ENCODE measurements around the gene RNF121. TPM values are rescaled to one million over a fixed set of nuclear protein-coding genes. Genes with fewer than 3 reads are reported as not detected.

Gene RNF121
- total and polyA plus RNA-seq, 2 of the 13 experiments (the other 11 are each of a cell fraction or from before 2014, with no cell fraction given), result 28.6 to 44.3 TPM

GRCh38 chr11:72037554-72038311 is 108.9 kb downstream of the RNF121 start:
- BruUV-seq (replicated peaks), result no TSS peak
- Histone ChIP-seq H2AFZ (ENCODE audit: low read length) (no peak overlapping the region), H3K36me3 (replicated peaks in 1 of 2; ENCODE audit: control insufficient read depth in 1 of 2, insufficient read depth in 2 of 2, low read length in 2 of 2) (peaks cover 6 to 20% of the 10 kb centered on the region in 2 experiments; a peak in 4 of 5 replicates), H3K9ac (ENCODE audit: insufficient read depth, low read depth, low read length) (no peak overlapping the region), H3K4me2 (ENCODE audit: low read depth, low read length) (no peak overlapping the region), H3K4me1 (ENCODE audit: insufficient read depth, low read length) (peaks cover 41% of the 10 kb centered on the region), H3K27me3 (ENCODE audit: control insufficient read depth in 1 of 2, insufficient read depth in 2 of 2, low read length in 2 of 2) (no peaks in the 10 kb centered on the region; a peak in 1 of 5 replicates), H3K27ac (ENCODE audit: extremely low read length, insufficient read depth, low read length) (no peak overlapping the region), H4K20me1 (ENCODE audit: insufficient read depth, low read length) (no peaks in the 10 kb centered on the region), H3K79me2 (ENCODE audit: insufficient read depth, low read length) (peaks cover 58% of the 10 kb centered on the region), H3K4me3 (replicated peaks in 1 of 3; ENCODE audit: insufficient read depth in 1 of 3, low read depth in 2 of 3, low read length in 3 of 3) (no peak overlapping the region), H3K9me3 (ENCODE audit: low read length) (no peaks in the 10 kb centered on the region)
- POLR2A ChIA-PET, result interaction anchor here (1.1 to 4.1 kb wide), 2 partner anchors 11 to 12 kb away, joined by 3 to 19 read pairs; no protein-coding TSS in a partner anchor
- ATAC-seq (no peak), FAIRE-seq (no peak), DNase-seq (ENCODE audit: low spot score) (no peak)
- in situ Hi-C loops (cut with HindIII; ENCODE audit: extremely low pct_ligation_motif_present, low pct_unique_long_range_greater_than_20kb), result no loop called here
- no peak for TF ChIP-seq HIC2 (CRISPR knock-in tag; IDR thresholded peaks at IDR 0.05; ENCODE audit: low read depth)
- TF ChIP-seq ARNTL (CRISPR knock-in tag; IDR thresholded peaks at IDR 0.05), result no peak
- no peak for TF ChIP-seq CENPBD1 (CRISPR knock-in tag; IDR thresholded peaks at IDR 0.05; ENCODE audit: borderline replicate concordance, low read depth)
- TF ChIP-seq RCOR2 (CRISPR knock-in tag; IDR thresholded peaks at IDR 0.05), result no peak
- no peak for TF ChIP-seq ZBTB34 (CRISPR knock-in tag; IDR thresholded peaks at IDR 0.05)
- no peak for TF ChIP-seq FOXO1 (CRISPR knock-in tag; IDR thresholded peaks at IDR 0.05)
- no peak for TF ChIP-seq ZSCAN30 (CRISPR knock-in tag; IDR thresholded peaks at IDR 0.05)
- intact Hi-C loops (cut with micrococcal nuclease; ENCODE audit: unreplicated experiment), result no loop called here
- WGBS (ENCODE audit: low lambda C conversion rate), result 100% methylated on average over 3 of the region's 4 CpGs
- CTCF ChIA-PET (ENCODE audit: low intra/inter-chr PET ratio, low total read pairs), result no interaction called here

Data from HepG2 (cell line).